SK-N-SH (cell line): ENCODE data around the gene TACR3.

Experiments
- EZH2phosphoT487 ChIP-seq: fragments of 200-600 bp; sonication (generic); IDR thresholded peaks from 2 replicates; pipeline ENCODE4 v1.6.1; 2017; ENCODE audit warnings: low read depth, mixed run types, mild to moderate bottlenecking, antibody characterized with exemption, moderate library complexity, borderline replicate concordance
- FOSL2 ChIP-seq: IDR thresholded peaks from 2 replicates; pipeline ENCODE4 v1.4.0; 2012; ENCODE audit warnings: low read depth, mild to moderate bottlenecking, moderate library complexity, borderline replicate concordance
- FOXM1 ChIP-seq: IDR thresholded peaks from 2 replicates; pipeline ENCODE4 v1.4.0; 2012; ENCODE audit warnings: low read depth, mild to moderate bottlenecking
- GABPA ChIP-seq: IDR thresholded peaks from 2 replicates; pipeline ENCODE4 v1.4.0; 2012; ENCODE audit warnings: low read depth, mild to moderate bottlenecking
- JUND ChIP-seq: IDR thresholded peaks from 2 replicates; pipeline ENCODE4 v1.4.0; 2012
- MXI1 ChIP-seq: IDR thresholded peaks from 2 replicates; pipeline ENCODE4 v1.6.1; 2012; ENCODE audit warnings: mild to moderate bottlenecking, low read depth, low read length, improper control_type of control experiment
- RFX5 ChIP-seq: IDR thresholded peaks from 2 replicates; pipeline ENCODE4 v1.6.1; 2012; ENCODE audit warnings: mild to moderate bottlenecking, improper control_type of control experiment, low read length
- SMC3 ChIP-seq: IDR thresholded peaks from 2 replicates; pipeline ENCODE4 v1.6.1; 2012; ENCODE audit warnings: low read depth, low read length, improper control_type of control experiment
- TAF1 ChIP-seq: IDR thresholded peaks from 2 replicates; pipeline ENCODE4 v1.6.1; 2012; ENCODE audit warnings: low read depth, mild to moderate bottlenecking, low read length, moderate library complexity, borderline replicate concordance
- TCF12 ChIP-seq: IDR thresholded peaks from 2 replicates; pipeline ENCODE4 v1.4.0; 2012
- USF2 ChIP-seq: fragments of 150-350 bp; IDR thresholded peaks from 2 replicates; pipeline ENCODE4 v1.6.1; 2017; ENCODE audit warnings: antibody characterized with exemption, low read length, low read depth, borderline replicate concordance
- TF ChIP-seq, protein P1 (sequence below): fragments of 200-600 bp; sonication (generic); IDR thresholded peaks from 2 replicates; pipeline ENCODE4 v1.6.1; 2017; ENCODE audit warnings: antibody characterized with exemption, mild to moderate bottlenecking, moderate library complexity
- TF ChIP-seq, protein P2 (sequence below): fragments of 150-350 bp; IDR thresholded peaks from 2 replicates; pipeline ENCODE4 v1.6.1; 2016; ENCODE audit warnings: mild to moderate bottlenecking, low read depth, low read length

DNA sequence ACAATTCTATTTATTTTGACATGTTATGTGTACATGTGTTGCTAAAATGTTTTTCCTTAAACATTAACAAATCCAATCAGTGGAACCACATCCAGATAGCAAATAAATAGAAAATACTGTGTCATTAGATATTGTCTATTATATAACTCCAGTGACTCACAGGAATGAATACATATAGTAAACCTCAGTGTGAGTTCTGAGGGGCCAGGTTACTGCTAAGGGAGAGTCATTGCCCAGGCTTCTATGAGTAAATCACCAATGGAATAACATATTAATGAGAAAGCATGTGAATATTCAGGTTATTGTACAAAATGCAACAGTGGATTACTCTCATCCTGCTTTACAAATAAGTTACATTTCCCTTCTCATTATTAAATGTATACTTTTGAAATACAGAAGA, 27.2 kb downstream of the TACR3 start:
- TF ChIP-seq, protein P1, sequence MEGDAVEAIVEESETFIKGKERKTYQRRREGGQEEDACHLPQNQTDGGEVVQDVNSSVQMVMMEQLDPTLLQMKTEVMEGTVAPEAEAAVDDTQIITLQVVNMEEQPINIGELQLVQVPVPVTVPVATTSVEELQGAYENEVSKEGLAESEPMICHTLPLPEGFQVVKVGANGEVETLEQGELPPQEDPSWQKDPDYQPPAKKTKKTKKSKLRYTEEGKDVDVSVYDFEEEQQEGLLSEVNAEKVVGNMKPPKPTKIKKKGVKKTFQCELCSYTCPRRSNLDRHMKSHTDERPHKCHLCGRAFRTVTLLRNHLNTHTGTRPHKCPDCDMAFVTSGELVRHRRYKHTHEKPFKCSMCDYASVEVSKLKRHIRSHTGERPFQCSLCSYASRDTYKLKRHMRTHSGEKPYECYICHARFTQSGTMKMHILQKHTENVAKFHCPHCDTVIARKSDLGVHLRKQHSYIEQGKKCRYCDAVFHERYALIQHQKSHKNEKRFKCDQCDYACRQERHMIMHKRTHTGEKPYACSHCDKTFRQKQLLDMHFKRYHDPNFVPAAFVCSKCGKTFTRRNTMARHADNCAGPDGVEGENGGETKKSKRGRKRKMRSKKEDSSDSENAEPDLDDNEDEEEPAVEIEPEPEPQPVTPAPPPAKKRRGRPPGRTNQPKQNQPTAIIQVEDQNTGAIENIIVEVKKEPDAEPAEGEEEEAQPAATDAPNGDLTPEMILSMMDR: no peak
- TF ChIP-seq TAF1 (no peak), MXI1 (no peak), TCF12 (no peak), USF2 (no peak), SMC3 (no peak), RFX5 (no peak), FOXM1 (no peak), JUND (no peak), EZH2phosphoT487 (no peak), FOSL2 (no peak), GABPA (no peak)
- TF ChIP-seq, protein P2, sequence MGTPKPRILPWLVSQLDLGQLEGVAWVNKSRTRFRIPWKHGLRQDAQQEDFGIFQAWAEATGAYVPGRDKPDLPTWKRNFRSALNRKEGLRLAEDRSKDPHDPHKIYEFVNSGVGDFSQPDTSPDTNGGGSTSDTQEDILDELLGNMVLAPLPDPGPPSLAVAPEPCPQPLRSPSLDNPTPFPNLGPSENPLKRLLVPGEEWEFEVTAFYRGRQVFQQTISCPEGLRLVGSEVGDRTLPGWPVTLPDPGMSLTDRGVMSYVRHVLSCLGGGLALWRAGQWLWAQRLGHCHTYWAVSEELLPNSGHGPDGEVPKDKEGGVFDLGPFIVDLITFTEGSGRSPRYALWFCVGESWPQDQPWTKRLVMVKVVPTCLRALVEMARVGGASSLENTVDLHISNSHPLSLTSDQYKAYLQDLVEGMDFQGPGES: no peak
